Fibroblast of lung (primary cell): Measurements from ENCODE around the gene EGFL8.

Experiments used
- EZH2 ChIP-seq: IDR thresholded peaks from 2 replicates; pipeline ENCODE4 v1.5.1; 2012; ENCODE audit warnings: low read length, control low read depth, mild to moderate bottlenecking; ENCODE audit errors: missing control alignments
- TF ChIP-seq, protein P1 (sequence below), 2 donors: IDR thresholded peaks in 1 of 2; conservative IDR thresholded peaks in 1 of 2; 1 replicate in 1 of 2; 2 replicates in 1 of 2; pipeline ENCODE4 v1.5.1; 2011 to 2012; ENCODE audit warnings: low read length in 2 of 2, control low read depth in 1 of 2, inconsistent platforms in 1 of 2, low read depth in 1 of 2, mild to moderate bottlenecking in 1 of 2

DNA sequence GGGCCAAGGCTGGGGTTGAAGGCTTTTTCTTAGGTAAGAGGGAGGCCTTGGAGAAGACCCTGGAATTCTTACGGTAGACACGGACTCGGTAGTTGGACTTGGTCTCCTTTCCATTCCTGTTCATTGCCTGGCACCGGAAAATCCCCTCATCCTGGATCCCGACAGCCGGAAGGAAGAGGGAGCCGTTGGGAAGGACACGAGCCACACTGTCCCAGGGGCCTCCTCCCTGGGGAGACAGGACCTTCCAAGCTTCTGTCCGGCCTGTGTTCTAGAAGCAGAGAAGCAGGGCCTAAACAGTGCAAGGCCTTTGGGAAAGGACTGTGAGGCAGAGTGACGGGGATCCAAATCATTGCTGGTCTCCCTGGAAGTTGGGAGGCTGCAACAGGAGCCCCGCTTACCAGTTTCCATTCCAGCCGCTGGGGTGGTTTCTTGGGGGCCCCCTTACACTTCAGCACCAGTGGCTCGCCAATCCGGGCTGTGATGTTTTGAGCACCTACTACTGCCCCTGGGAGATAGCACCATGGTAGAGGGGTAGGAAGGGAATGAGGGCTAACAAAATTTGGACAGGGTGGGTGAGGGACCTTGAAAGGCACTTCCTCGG, 19.2 kb downstream of the EGFL8 start:
- TF ChIP-seq EZH2: no peak
- TF ChIP-seq, protein P1, sequence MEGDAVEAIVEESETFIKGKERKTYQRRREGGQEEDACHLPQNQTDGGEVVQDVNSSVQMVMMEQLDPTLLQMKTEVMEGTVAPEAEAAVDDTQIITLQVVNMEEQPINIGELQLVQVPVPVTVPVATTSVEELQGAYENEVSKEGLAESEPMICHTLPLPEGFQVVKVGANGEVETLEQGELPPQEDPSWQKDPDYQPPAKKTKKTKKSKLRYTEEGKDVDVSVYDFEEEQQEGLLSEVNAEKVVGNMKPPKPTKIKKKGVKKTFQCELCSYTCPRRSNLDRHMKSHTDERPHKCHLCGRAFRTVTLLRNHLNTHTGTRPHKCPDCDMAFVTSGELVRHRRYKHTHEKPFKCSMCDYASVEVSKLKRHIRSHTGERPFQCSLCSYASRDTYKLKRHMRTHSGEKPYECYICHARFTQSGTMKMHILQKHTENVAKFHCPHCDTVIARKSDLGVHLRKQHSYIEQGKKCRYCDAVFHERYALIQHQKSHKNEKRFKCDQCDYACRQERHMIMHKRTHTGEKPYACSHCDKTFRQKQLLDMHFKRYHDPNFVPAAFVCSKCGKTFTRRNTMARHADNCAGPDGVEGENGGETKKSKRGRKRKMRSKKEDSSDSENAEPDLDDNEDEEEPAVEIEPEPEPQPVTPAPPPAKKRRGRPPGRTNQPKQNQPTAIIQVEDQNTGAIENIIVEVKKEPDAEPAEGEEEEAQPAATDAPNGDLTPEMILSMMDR (conservative IDR thresholded peaks at IDR 0.05 in 1 of 2, IDR thresholded peaks at IDR 0.05 in 1 of 2; ENCODE audit: low read depth in 1 of 2, low read length in 2 of 2): no peak
